GM10847 (cell line): ENCODE data around the gene CLTRN.
A peak's percentile ranks its signal among the peaks of the same experiment; 100 is the strongest.

Source experiments
- POLR2A ChIP-seq: IDR thresholded peaks from 2 replicates; pipeline ENCODE4 v1.6.1; 2011; ENCODE audit not compliant: insufficient read length; ENCODE audit errors: extremely low read depth

The CLTRN gene

GRCh38 chrX:15664487-15665444 is at the start of gene CLTRN:
Gene CLTRN (minus strand): TSS chrX:15664805. CDS start chrX:15664775, 30 bp downstream.
- TF ChIP-seq POLR2A = no peak

- no peak for TF ChIP-seq POLR2A
These were observed 38.1 kb upstream of the CLTRN start for GRCh38 chrX:15702488-15703371.

GRCh38 chrX:15696516-15696915 is 31.9 kb upstream of the CLTRN start:
- no peak for TF ChIP-seq POLR2A

- no peak for TF ChIP-seq POLR2A
These were observed 30.4 kb upstream of the CLTRN start for GRCh38 chrX:15694941-15695451.

GRCh38 chrX:15686818-15687685 is 22.4 kb upstream of the CLTRN start:
- no peak for TF ChIP-seq POLR2A

GRCh38 chrX:15683193-15683592 is 18.6 kb upstream of the CLTRN start:
- TF ChIP-seq POLR2A = no peak

- no peak for TF ChIP-seq POLR2A
These were observed 16.8 kb upstream of the CLTRN start for GRCh38 chrX:15681433-15681832.

GRCh38 chrX:15680401-15680800 is 15.8 kb upstream of the CLTRN start:
- TF ChIP-seq POLR2A = no peak

GRCh38 chrX:15679246-15679645 is 14.6 kb upstream of the CLTRN start:
- TF ChIP-seq POLR2A = no peak

- TF ChIP-seq POLR2A = no peak
These were observed 13.7 kb upstream of the CLTRN start for GRCh38 chrX:15678339-15678738.

GRCh38 chrX:15676886-15677285 is 12.3 kb upstream of the CLTRN start:
- TF ChIP-seq POLR2A = no peak

GRCh38 chrX:15675490-15675921 is 10.9 kb upstream of the CLTRN start:
- TF ChIP-seq POLR2A = peak; percentile 24

GRCh38 chrX:15674841-15675489 is 10.4 kb upstream of the CLTRN start:
- peak; percentile 64 for TF ChIP-seq POLR2A

GRCh38 chrX:15674514-15674840 is 9.9 kb upstream of the CLTRN start:
- no peak for TF ChIP-seq POLR2A
